Right kidney (tissue), 1 donor: ENCODE data around the gene DIAPH2.

Experiments
- DNase-seq: peaks from one replicate; pipeline ENCODE4 v3.0.0-alpha.2; 2016

DIAPH2 gene

GRCh38 chrX:96978906-96979305 lies 294.3 kb downstream of the DIAPH2 start:
- DNase-seq, result no peak

GRCh38 chrX:96979766-96980165 lies 295.1 kb downstream of the DIAPH2 start:
- DNase-seq, result no peak

DNA sequence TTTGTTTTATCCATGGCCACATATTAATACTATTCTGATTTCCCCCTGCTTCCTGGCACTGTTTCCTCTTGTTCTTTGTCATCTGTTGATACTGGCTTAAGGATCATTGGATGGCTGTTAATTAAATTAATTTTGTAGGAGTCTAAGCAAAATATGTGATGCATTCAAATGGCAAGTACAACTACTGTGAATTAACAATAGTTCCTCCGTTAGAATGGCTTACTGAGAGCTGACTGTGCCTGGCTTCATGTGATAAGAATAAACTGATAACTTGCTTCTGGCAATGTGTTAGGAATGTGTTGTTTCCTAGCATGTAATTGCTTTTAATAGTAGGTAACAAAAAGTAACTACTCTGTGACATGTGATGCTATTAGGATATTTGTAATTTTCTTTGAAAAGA lies 297.5 kb downstream of the DIAPH2 start:
- no peak for DNase-seq

DNA sequence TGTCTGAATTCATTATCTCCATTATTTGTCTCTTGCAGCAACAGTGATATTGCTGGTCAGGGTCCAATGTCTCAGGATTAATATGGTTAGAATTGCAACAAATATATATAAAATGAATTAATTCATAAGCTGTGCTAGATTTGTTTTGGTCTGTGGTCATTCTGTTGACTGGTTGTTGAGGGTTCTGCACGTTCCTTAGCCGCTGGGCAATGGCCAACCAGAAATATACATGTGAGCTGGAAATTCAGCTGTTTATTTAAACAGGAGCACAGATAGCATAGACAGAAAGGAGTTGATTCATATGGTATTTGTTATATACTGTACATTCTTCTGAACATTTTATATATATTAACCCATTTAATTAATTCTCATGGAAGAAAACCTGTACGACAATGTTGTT lies 299.9 kb downstream of the DIAPH2 start:
- DNase-seq, result no peak

GRCh38 chrX:96985046-96985445 lies 300.4 kb downstream of the DIAPH2 start:
- no peak for DNase-seq

DNA sequence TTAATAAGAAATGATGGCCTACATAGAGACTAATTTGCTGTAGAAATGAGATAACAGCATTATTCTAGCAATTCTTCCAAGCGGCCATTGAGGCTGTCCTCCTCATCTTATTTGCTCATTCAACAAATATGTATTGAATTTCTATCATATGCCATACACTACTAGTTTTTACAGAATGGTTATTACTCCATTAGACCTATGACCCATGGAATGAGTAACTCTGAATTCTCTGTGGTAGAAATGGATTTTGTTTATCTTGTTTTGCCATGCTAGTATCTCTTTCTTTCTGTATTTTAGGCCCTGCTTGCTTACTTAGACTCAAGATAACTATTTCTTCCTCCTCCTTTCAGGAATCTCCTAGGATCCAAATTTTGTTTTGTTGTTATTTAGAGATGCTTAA lies 302.6 kb downstream of the DIAPH2 start:
- no peak for DNase-seq

GRCh38 chrX:96989830-96990571 lies 305.4 kb downstream of the DIAPH2 start:
- no peak for DNase-seq

GRCh38 chrX:96994093-96994492 lies 309.5 kb downstream of the DIAPH2 start:
- DNase-seq, result no peak

GRCh38 chrX:96997196-96997595 lies 312.6 kb downstream of the DIAPH2 start:
- DNase-seq, result no peak

DNA sequence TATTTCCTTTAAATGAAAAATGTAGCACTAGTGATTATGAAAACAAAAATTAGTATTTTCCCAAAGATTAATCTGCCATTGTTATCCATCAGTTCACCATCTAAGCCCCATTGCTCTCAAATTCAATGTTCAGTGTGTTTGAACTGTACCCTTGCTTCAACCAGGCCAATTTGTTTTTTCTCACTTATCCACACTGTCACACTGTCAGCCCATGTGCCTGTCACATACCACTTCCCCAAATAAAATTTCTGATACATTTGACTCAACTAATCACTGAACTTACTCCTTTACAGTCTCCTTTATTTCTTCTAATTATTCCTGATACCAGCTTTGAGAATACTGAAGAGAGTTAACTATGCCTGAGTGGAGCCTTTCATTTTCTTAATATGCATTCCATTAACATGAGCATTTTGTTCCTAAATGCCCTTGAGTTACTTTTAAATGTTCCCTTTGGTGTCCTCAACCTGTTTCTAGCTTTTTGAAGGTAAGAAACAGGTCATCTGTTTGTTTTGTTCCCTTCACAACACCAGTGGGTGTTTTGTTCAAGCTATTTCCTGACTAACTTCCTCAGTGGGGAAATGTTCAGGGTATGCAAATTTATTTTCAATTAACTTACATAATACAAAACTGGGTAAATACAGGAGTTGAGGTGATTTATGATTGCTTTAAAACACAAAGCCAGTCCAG lies 316.2 kb downstream of the DIAPH2 start:
- no peak for DNase-seq

DNA sequence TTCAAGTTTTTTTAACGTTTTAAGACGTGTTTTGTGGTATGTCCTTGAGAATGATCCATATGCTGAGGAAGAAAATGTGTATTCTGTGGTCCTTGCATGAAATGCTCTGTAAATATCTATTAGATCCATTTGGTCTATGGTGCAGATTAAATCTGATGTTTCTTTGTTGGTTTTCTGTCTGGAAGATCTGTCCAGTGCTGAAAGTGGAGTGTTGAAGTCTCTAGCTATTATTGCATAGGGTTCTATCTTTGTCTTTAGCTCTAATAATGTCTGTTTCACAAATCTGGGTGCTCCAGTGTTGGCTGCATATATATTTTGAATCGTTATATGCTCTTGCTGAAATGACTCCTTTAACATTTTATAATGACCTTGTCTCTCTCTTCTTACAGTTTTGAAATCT lies 321.5 kb downstream of the DIAPH2 start:
- no peak for DNase-seq

GRCh38 chrX:97009391-97009790 lies 324.7 kb downstream of the DIAPH2 start:
- no peak for DNase-seq

GRCh38 chrX:97011540-97011939 lies 326.9 kb downstream of the DIAPH2 start:
- DNase-seq, result no peak

DNA sequence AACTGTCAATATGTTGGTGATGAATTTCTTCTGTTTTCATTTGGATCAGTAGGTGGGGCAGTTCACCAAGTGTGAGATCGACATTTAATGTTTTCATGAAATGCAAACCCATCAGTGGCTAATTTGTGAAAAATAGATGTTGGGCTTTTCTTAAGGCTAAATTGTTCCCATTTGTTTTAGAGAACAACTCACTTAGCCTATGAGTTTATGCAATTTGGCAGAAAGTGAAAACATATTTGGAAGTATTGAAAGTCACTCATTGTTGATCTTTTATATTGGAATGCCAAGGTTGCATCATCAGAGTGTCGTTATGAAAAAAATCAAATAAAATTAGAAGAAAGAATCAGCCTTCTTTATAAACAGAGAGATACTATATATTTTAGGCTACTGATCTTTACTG lies 331.5 kb downstream of the DIAPH2 start:
- no peak for DNase-seq

- DNase-seq, result no peak
These were observed 337.0 kb downstream of the DIAPH2 start for GRCh38 chrX:97021680-97022079.

- DNase-seq, result peak; percentile 2
These were observed 341.8 kb downstream of the DIAPH2 start for GRCh38 chrX:97026406-97026805.

DNA sequence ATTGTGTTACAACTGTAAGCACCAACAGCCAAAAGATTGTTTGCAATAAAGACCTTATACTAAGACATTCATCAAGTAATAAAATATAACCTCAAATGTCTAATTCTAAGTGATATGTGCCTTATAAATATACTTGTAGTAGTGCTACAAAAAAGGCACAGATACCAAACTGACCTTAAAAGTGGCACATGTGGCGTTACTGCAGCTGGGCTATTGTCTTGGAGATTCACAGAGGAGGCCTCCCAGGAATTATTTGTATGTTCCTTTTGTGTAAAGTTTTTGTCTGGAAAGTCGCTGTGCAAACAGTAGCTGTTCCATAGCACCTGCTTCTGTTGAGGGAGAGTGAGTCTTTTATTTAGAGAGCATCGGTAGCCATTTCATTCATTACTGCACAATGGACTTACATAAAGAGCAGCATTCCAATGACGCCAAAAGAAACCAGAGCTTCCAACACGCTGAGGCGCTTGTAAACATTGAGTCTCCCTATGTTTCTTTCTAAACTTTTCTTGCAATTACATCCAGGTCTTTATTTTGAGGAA lies 342.8 kb downstream of the DIAPH2 start:
- no peak for DNase-seq

DNA sequence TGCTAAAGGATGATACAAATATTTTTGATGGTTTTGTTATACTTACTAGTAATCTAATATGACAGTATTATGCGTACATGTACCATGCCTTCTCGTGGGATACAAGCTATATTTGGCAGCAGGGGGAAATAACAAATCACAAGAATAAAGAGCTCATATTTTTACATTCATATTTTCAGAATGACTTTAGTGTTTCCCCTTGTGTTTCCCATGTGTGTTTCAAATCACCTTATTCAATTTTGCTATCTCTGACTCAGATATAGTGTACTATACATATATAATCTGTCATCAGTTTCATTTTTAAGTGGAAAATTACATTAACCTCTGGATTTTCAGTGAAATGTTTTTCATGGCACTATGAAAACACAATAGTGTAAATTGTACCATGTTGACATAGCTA lies 345.8 kb downstream of the DIAPH2 start:
- no peak for DNase-seq

GRCh38 chrX:97030947-97031346 lies 346.3 kb downstream of the DIAPH2 start:
- DNase-seq, result no peak

- no peak for DNase-seq
These were observed 354.9 kb downstream of the DIAPH2 start for GRCh38 chrX:97039363-97040029.

DNA sequence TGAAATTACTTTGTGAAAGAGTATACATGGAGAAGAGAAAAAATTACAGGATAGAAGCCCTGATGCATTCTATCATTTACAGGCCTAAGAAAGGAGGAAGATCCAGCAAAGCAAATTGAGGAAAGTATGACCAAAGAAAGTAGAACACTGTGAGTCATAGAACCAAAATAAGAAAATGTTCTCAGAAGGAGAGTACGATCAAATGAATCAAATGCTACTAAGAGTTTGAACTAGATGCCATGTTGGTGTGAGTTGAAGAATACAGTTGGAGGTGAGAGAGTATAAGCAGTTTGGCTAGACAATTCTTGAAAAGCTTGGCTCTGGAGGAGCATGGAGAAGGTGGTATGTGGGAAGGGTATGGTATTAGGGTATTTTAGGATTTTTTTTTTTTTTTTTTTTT lies 360.8 kb downstream of the DIAPH2 start:
- DNase-seq, result no peak

DNA sequence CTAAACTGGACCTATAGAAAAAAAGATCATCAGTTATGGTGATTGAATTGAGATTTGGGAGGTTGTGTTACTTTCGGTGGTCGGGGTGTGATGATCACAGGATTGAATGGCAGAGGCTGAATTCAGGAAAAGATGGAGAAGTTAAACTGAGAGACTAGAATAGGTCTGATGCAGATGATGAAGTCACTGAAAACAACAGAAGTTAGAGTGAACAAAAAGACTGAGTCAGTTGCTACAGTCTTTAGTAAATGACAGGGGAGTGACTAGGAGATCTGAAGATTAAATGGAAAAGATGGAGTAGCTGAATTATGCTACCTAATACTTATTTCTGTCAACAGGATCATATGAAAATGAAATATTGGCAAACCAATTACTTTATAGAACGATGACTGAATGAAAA lies 362.2 kb downstream of the DIAPH2 start:
- no peak for DNase-seq

DNA sequence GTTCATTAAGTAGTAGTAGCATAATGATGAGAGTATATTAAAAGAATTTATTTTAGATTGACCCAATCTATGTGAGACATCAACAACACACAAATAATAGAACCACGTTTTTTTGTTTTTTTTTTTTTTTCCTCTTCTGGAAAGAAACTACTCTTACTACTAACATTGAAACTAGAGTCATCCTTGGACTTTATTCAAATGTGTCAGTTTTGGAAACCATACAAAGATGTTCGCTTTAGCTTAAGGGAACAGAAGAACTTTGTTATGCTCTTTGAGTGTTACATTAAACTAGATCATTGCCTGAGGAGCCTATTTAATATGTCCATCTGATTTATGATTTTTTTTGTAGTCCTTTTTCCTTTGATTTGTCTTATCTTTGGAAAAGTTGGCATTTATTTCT lies 365.8 kb downstream of the DIAPH2 start:
- no peak for DNase-seq
